ENCODE results near the gene PRODH.
"Not testable (repeated sequence)": the region's sequence is repeated elsewhere in the genome, so short reads cannot be mapped to it uniquely, and the experiment has no call there.

Gene PRODH

GRCh38 chr22:18955696-18956095 is 19.6 kb upstream of the PRODH start:
- no peak overlapping the region for H3K4me3 ChIP-seq (ENCODE audit: low read depth, low read length)
- DNase-seq (ENCODE audit: low read depth) = no peak
- TF ChIP-seq CTCF (conservative IDR thresholded peaks at IDR 0.05; ENCODE audit: low read depth, low read length) = no peak

- no peak overlapping the region for H3K4me3 ChIP-seq (ENCODE audit: low read depth, low read length)
- TF ChIP-seq CTCF (conservative IDR thresholded peaks at IDR 0.05; ENCODE audit: low read depth, low read length) = no peak
- DNase-seq (ENCODE audit: low read depth) = no peak
Measured at GRCh38 chr22:18954990-18955571, 19.0 kb upstream of the PRODH start.

GRCh38 chr22:18954303-18954989 is 18.4 kb upstream of the PRODH start:
- peak; percentile 64 for DNase-seq (ENCODE audit: low read depth)
- H3K4me3 ChIP-seq (ENCODE audit: low read depth, low read length) = not testable (repeated sequence)
- TF ChIP-seq CTCF (conservative IDR thresholded peaks at IDR 0.05; ENCODE audit: low read depth, low read length) = peak; percentile 80

- not testable (repeated sequence) for H3K4me3 ChIP-seq (ENCODE audit: low read depth, low read length); DNase-seq (ENCODE audit: low read depth)
Measured at GRCh38 chr22:18953128-18953527, 17.0 kb upstream of the PRODH start.

- H3K4me3 ChIP-seq (ENCODE audit: low read depth, low read length) = no peak overlapping the region
- no peak for DNase-seq (ENCODE audit: low read depth)
- no peak for TF ChIP-seq CTCF (conservative IDR thresholded peaks at IDR 0.05; ENCODE audit: low read depth, low read length)
Measured at GRCh38 chr22:18952022-18952421, 15.9 kb upstream of the PRODH start.

- no peak for DNase-seq (ENCODE audit: low read depth)
Measured at GRCh38 chr22:18950141-18950540, 14.0 kb upstream of the PRODH start.

GRCh38 chr22:18947905-18948304 is 11.8 kb upstream of the PRODH start:
- no peak overlapping the region for H3K4me3 ChIP-seq (ENCODE audit: low read depth, low read length)
- DNase-seq (ENCODE audit: low read depth) = no peak
- no peak for TF ChIP-seq CTCF (conservative IDR thresholded peaks at IDR 0.05; ENCODE audit: low read depth, low read length)

More at GRCh38 chr22:18950141-18950540, 14.0 kb upstream of the PRODH start:
- H3K4me3 ChIP-seq (ENCODE audit: low read depth, low read length) = no peak overlapping the region
- no peak for TF ChIP-seq CTCF (conservative IDR thresholded peaks at IDR 0.05; ENCODE audit: low read depth, low read length)

- not testable (repeated sequence) for DNase-seq (ENCODE audit: low read depth); H3K4me3 ChIP-seq (ENCODE audit: low read depth, low read length)
Measured at GRCh38 chr22:18947105-18947504, 11.0 kb upstream of the PRODH start.

- DNase-seq (ENCODE audit: low read depth); H3K4me3 ChIP-seq (ENCODE audit: low read depth, low read length): not testable (repeated sequence)
Measured at GRCh38 chr22:18938691-18939090, 2.6 kb upstream of the PRODH start.

- DNase-seq (ENCODE audit: low read depth); H3K4me3 ChIP-seq (ENCODE audit: low read depth, low read length): not testable (repeated sequence)
Measured at GRCh38 chr22:18934688-18935087, 1.4 kb downstream of the PRODH start.
